A549 treated with dexamethasone at 1 μM for 4 hours (cell line): ENCODE data around the gene CIITA. TPM values are rescaled to one million over a fixed set of nuclear protein-coding genes. Genes with fewer than 3 reads are reported as not detected.

Experiments
- total RNA-seq: library from RNA; stranded (reverse); fragments of 200-300 nt; extraction: Qiagen RNA extraction; gene quantifications from 5 replicates; pipeline ENCODE4 v1.2.3, GENCODE V29; 2022

CIITA gene, protein sequence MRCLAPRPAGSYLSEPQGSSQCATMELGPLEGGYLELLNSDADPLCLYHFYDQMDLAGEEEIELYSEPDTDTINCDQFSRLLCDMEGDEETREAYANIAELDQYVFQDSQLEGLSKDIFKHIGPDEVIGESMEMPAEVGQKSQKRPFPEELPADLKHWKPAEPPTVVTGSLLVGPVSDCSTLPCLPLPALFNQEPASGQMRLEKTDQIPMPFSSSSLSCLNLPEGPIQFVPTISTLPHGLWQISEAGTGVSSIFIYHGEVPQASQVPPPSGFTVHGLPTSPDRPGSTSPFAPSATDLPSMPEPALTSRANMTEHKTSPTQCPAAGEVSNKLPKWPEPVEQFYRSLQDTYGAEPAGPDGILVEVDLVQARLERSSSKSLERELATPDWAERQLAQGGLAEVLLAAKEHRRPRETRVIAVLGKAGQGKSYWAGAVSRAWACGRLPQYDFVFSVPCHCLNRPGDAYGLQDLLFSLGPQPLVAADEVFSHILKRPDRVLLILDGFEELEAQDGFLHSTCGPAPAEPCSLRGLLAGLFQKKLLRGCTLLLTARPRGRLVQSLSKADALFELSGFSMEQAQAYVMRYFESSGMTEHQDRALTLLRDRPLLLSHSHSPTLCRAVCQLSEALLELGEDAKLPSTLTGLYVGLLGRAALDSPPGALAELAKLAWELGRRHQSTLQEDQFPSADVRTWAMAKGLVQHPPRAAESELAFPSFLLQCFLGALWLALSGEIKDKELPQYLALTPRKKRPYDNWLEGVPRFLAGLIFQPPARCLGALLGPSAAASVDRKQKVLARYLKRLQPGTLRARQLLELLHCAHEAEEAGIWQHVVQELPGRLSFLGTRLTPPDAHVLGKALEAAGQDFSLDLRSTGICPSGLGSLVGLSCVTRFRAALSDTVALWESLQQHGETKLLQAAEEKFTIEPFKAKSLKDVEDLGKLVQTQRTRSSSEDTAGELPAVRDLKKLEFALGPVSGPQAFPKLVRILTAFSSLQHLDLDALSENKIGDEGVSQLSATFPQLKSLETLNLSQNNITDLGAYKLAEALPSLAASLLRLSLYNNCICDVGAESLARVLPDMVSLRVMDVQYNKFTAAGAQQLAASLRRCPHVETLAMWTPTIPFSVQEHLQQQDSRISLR
- 0.03 to 0.09 TPM (median 0.06 TPM) in 5 replicates for total RNA-seq

DNA sequence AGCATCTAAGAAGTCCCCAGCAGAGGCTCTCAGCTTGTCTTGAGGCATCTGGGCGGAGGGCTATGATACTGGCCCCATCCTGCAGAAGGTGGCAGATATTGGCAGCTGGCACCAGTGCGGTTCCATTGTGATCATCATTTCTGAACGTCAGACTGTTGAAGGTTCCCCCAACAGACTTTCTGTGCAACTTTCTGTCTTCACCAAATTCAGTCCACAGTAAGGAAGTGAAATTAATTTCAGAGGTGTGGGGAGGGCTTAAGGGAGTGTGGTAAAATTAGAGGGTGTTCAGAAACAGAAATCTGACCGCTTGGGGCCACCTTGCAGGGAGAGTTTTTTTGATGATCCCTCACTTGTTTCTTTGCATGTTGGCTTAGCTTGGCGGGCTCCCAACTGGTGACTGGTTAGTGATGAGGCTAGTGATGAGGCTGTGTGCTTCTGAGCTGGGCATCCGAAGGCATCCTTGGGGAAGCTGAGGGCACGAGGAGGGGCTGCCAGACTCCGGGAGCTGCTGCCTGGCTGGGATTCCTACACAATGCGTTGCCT, at the start of gene CIITA:
Gene CIITA (plus strand): TSS at position 404 of the 543 bp plus-strand sequence. CDS start 129 bp downstream, at position 533.

DNA sequence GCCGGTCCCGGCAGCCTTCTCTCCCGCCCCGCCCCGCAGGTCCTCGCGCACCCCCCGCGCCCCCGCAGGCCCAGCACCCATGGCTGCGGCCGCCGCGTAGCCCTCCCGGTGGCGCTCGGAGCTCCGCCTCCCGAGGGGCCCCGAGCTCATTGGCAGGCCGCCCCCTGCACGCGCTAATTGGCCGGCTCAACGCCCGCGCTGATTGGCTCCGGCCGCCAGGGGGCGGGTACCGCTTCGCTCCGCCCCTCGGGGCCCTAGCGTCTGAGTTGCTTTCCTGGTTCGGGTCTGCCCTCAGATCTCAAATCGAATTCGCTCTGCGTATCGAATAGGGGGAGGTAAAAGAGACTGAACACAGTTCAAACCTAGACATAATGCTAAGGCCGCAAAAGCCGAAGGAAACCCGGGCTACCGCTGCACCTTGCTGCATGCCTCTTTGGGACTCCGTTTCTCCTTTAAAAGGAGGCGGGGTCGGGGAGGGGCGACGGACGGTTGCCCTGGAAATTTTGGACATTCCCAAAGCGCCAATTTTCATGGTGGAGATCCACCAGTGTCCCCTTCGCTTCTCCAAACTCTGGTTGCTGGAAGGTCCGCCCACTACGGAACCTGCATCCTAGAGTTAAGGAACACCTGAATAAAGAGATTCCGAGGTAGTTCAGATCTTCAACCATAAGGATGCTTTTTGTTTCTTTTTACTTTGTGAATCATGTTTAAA, 65.5 kb downstream of the CIITA start, which contains the start of gene DEXI:
Gene DEXI (minus strand): TSS at position 117 of the 712 bp plus-strand sequence. CDS start 463 bp downstream, outside the sequence.

DNA sequence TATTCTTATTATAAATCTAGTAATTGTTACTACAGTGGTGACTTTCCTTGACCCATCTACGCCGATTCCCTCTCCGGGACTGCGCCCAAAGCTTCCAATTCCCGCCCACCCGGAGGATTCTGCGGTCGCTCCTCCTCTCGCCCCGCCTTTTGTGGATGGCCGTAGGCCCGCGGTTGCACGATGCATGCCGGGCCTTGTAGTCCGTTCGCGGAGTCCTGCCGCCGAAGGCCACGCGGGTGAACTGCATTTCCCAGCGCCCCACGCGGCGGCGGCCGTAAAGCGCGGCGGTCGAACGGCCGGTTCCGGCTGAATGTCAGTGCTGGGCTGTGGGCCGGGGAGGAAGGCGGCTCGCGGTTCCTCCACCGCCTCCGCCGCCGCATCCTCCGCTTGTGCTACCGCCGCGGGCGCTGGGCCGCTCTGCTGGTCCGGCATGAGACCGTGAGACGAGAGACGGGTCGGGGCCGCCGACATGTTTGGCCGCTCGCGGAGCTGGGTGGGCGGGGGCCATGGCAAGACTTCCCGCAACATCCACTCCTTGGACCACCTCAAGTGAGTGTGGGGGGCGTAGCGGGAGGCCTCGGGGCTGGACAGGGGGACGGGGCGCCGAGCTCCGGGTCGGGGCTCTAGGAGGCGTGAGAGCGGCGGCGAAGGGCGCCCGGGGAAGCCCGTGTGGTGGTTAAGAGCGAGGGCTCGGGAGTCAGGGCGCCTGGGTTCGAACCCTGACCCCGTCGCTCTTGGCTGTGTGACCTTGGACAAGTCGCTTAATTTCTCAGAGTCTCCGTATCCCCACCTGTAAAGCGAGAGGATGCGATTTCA, 67.5 kb downstream of the CIITA start, which contains the start of gene CLEC16A:
Gene CLEC16A (plus strand): TSS at position 316 of the 816 bp plus-strand sequence. CDS start 154 bp downstream, at position 470.

Other genes with a start within 250 kb of the CIITA start
- 0.15 to 0.17 TPM (median 0.16 TPM) in 3 of 5 replicates, not detected in the others for gene TEKT5, start 182.3 kb upstream of the CIITA start, total RNA-seq
- gene NUBP1, start 133.4 kb upstream of the CIITA start, total RNA-seq: 46.8 to 51.3 TPM (median 48.1 TPM) in 5 replicates
- 0.07 to 0.36 TPM (median 0.21 TPM) in 5 replicates for gene TVP23A, start 58.4 kb upstream of the CIITA start, total RNA-seq
- gene DEXI, start 65.3 kb downstream of the CIITA start, total RNA-seq: 34.5 to 44.0 TPM (median 40.4 TPM) in 5 replicates
- 7.2 to 12.3 TPM (median 11.6 TPM) in 5 replicates for gene CLEC16A, start 67.4 kb downstream of the CIITA start, total RNA-seq